ENCODE results near the gene GALNT10.
"Not testable (repeated sequence)": the region's sequence is repeated elsewhere in the genome, so short reads cannot be mapped to it uniquely, and the experiment has no call there.

GALNT10 gene

GRCh38 chr5:154358516-154359220 is 168.1 kb downstream of the GALNT10 start:
- in situ Hi-C loops (cut with MboI; ENCODE audit: low pct_unique_long_range_greater_than_20kb, low sequenced_read_pairs, unreplicated experiment): no loop called here
- TF ChIP-seq CTCF (IDR thresholded peaks at IDR 0.05; ENCODE audit: extremely low read depth, insufficient read depth, missing control alignments): no peak
- no peak for DNase-seq (ENCODE audit: low spot score)

- DNase-seq (ENCODE audit: low spot score): no peak
- no peak for TF ChIP-seq CTCF (IDR thresholded peaks at IDR 0.05; ENCODE audit: extremely low read depth, insufficient read depth, missing control alignments)
- in situ Hi-C loops (cut with MboI; ENCODE audit: low pct_unique_long_range_greater_than_20kb, low sequenced_read_pairs, unreplicated experiment): no loop called here
Observed at GRCh38 chr5:154359221-154359573, 168.7 kb downstream of the GALNT10 start.

GRCh38 chr5:154360241-154360640 is 169.7 kb downstream of the GALNT10 start:
- in situ Hi-C loops (cut with MboI; ENCODE audit: low pct_unique_long_range_greater_than_20kb, low sequenced_read_pairs, unreplicated experiment); DNase-seq (ENCODE audit: low spot score): not testable (repeated sequence)

GRCh38 chr5:154363411-154363810 is 172.9 kb downstream of the GALNT10 start:
- TF ChIP-seq CTCF (IDR thresholded peaks at IDR 0.05; ENCODE audit: extremely low read depth, insufficient read depth, missing control alignments): no peak
- DNase-seq (ENCODE audit: low spot score): no peak
- in situ Hi-C loops (cut with MboI; ENCODE audit: low pct_unique_long_range_greater_than_20kb, low sequenced_read_pairs, unreplicated experiment): no loop called here

- in situ Hi-C loops (cut with MboI; ENCODE audit: low pct_unique_long_range_greater_than_20kb, low sequenced_read_pairs, unreplicated experiment): no loop called here
Observed at GRCh38 chr5:154364771-154365170, 174.2 kb downstream of the GALNT10 start.

GRCh38 chr5:154365823-154366222 is 175.3 kb downstream of the GALNT10 start:
- in situ Hi-C loops (cut with MboI; ENCODE audit: low pct_unique_long_range_greater_than_20kb, low sequenced_read_pairs, unreplicated experiment): no loop called here
- no peak for DNase-seq (ENCODE audit: low spot score)
- no peak for TF ChIP-seq CTCF (IDR thresholded peaks at IDR 0.05; ENCODE audit: extremely low read depth, insufficient read depth, missing control alignments)

More at GRCh38 chr5:154364771-154365170, 174.2 kb downstream of the GALNT10 start:
- DNase-seq (ENCODE audit: low spot score): no peak
- no peak for TF ChIP-seq CTCF (IDR thresholded peaks at IDR 0.05; ENCODE audit: extremely low read depth, insufficient read depth, missing control alignments)

- no peak for DNase-seq (ENCODE audit: low spot score)
- TF ChIP-seq CTCF (IDR thresholded peaks at IDR 0.05; ENCODE audit: extremely low read depth, insufficient read depth, missing control alignments): no peak
- in situ Hi-C loops (cut with MboI; ENCODE audit: low pct_unique_long_range_greater_than_20kb, low sequenced_read_pairs, unreplicated experiment): no loop called here
Observed at GRCh38 chr5:154366353-154366752, 175.8 kb downstream of the GALNT10 start.

All from GM13977 (cell line).